T follicular helper cell (primary cell): ENCODE data around the gene CCL18.
"Not testable (repeated sequence)": the region's sequence is repeated elsewhere in the genome, so short reads cannot be mapped to it uniquely, and the experiment has no call there.

ENCODE experiments used
- DNase-seq: peaks from one replicate; pipeline ENCODE4 v3.0.0-alpha.2; 2020; ENCODE audit warnings: low read depth

Gene CCL18

GRCh38 chr17:36104246-36104645 lies 40.2 kb downstream of the CCL18 start:
- not testable (repeated sequence) for DNase-seq

DNA sequence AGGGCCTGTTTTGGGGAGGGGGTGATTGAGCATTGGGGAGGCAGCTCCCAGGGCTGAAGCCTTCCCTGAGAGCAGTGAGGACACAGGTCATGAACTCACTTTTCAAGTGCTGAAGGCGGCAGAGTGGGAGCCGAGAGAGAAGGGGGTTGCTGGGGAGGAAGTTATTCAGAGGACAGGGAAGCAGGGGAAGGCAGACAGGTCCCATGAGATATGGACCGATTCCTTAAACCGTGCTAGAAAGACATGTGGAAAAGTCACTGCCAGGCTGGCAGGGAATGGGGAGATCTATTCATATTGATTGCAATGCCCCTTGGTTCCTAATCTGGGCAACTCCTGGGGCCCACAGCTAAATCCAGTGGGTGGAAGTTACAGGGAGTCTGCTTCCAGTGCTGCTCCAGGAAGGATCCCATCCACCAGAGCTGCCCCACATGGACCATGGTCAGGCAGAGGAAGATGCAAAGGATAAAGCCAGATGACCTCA lies 40.7 kb downstream of the CCL18 start:
- DNase-seq, result no peak

GRCh38 chr17:36105781-36106492 lies 41.9 kb downstream of the CCL18 start:
- DNase-seq, result no peak

DNA sequence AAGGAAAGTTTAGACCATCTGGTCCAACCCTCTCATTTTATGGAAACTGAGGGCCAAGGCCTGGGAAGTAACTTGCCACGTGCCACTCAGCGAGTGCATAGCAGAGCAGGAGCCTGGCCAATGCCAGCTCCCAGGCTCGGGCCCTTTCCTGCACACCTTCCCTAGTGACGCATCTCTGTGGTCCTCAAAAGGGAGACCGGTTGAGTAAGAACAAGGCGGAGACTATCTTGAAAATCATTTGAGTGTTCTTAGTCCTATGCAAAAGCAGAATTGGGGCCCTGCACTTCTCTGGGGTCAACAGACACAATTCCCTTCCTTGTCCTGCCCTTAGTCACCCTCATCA lies 42.4 kb downstream of the CCL18 start:
- DNase-seq, result no peak

DNA sequence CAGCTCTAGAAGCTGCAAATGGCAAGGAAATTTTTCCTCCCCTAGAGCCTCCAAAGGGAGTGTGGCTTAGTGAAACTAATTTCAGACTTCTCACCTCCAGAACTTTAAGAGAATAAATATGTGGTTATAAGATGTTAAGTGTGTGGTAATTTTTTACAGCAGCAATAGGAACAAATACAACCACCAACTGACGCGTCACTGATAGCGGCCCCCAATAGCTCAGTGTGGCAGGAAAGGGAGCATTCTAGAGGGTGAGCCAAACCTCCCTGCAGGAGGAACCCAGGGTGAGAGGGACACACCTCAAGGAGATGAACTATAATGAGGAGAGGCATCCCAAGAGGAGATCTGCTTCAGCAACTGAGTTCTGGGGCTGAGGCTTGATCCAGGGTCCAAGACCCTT lies 43.6 kb downstream of the CCL18 start:
- DNase-seq, result no peak

DNA sequence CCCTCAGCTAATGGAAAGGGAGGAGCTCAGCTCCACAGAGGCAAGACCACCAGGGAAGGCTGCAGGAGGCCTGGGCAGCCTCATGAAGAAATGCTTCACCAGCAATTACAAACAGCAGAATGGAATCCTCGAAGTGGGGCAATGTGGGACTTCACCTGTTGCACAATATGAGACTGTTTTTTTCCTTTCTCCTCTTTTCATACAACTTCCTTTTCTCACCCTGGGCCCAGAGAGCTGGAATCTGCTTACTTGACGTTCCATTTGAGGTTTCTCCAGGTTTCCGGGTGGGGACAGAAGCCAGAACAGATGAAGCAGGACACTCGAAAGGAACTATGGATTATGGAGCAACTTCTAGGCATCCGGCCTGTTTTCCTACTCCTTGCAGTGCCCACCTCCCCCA lies 44.2 kb downstream of the CCL18 start:
- not testable (repeated sequence) for DNase-seq

- no peak for DNase-seq
Observed at GRCh38 chr17:36111068-36111490, 47.0 kb downstream of the CCL18 start.

GRCh38 chr17:36112572-36112971 lies 48.5 kb downstream of the CCL18 start:
- DNase-seq, result no peak

DNA sequence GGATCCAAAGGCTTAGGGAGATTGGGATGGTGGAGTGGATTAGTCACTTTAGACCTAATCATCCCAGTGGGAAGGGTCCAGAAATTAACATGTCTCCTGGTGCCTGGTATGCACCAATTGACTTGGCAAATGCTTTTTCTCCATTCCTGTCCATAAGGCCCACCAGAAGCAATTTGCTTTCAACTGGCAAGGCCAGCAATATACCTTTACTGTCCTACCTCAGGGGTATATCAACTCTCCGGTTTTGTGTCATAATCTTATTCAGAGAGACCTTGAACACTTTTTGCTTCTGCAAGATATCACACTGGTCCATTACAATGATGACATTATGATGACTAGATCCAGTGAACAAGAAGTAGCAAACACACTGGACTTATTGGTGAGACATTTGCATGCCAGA lies 49.1 kb downstream of the CCL18 start:
- not testable (repeated sequence) for DNase-seq

GRCh38 chr17:36114971-36115648 lies 51.0 kb downstream of the CCL18 start:
- DNase-seq, result not testable (repeated sequence)

DNA sequence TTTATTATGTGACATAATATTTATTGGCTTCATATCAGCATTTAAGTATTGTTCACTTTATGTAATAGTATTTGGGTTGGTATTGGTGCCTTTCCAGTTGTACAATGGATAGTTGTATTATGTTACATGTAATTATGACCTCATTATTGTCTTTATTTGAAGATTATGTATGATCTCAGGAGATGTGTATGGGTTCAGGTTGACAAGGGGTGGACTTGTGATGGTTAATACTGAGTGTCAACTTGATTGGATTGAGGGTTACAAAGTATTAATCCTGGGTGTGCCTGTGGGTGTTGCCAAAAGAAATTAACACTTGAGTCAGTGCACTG lies 51.5 kb downstream of the CCL18 start:
- not testable (repeated sequence) for DNase-seq

DNA sequence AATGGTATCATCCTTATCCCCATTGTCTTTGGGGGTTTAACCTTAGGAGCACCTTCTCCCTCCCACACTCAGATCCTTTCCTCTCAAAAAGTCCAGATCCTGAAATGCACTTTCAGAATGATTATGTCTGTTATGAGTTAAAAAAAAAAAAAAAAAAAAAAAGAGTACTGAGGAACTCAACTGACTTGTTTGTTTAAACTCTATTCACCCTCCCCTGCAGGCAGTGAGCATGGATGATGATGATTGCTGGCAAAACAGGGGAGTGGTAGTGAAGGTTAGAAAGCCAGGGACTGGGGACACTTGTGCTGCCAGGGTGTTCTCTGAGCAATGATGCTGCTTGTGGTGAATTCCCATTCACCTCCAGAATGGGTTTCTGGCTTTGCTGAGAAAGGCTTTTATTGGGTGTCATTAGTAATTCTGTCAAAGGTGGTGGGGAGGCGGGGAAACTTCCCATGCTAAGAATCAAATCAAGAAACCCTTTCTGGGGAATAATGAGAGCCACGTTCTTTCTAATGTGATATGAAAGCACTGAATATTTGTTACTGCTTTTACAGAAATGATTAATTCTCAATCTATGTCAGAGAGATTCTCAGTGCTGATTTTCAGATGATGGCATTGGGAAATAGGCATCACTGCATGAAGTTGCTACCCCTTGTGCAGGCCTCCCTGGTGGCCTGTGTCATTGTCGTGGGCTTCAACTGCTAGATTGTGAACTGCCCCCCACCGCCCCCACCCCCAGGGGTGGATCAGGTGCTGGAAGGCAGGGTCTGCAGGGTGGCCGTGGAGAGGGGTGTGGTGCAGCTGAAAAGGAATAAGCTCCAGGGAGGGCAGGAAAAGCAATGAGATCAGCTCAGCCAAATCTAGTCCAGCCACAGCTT lies 53.7 kb downstream of the CCL18 start:
- DNase-seq, result no peak

DNA sequence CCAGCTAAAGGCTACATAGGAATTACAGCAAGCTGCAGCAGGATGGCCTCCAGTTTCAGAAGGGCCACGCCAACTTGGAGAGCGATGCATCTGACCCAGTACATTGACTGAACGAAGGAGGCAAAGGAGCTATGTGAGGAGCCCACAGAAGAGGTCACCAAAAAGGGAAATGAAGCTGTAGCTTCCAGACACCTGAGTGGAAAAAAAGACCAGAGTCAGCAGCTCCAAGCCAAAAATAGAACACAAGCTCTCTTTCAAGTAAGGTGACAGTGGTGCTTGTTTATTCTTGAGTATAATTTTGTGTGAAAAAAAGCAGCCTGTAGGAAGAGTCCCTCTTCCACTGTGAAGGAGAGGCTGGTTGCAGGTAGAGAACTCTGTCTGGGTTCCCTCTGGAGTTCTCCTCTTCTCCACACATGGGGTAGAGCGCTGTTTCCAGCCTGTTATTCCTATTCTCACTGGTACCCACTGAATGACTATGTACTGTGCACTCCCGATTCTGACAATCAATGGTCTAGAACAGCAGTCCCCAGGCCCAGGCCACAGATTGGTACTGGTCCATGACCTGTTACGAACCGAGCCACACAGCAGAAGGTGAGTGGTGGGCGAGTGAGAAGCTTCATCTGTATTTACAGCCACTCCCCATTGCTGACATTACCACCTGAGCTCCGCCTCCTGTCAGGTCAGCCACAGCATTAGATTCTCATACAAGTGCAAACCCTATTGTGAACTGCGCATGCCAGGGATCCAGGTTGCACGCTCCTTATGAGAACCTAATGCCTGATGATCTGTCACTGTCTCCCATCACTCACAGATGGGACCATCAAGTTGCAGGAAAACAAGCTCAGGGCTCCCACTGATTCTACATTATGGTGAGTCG lies 54.6 kb downstream of the CCL18 start:
- no peak for DNase-seq

DNA sequence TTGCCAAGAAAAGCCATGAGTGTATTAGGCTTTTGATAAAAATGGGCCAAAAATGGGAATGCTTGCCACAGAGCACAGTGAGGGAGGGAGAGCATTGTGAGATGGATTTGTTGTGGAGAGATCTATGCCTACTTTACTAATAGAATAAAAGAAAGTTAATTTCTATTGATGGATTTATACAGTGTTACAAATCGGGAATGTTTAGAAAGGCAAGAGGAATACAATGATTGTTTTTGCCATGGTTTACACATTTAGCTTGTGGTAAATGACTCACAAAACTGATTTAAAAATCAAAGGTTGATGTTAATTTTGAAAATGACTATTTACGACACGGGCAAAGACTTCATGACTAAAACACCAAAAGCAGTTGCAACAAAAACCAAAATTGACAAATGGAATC lies 56.1 kb downstream of the CCL18 start:
- DNase-seq, result no peak

- not testable (repeated sequence) for DNase-seq
Observed at GRCh38 chr17:36121099-36121498, 57.0 kb downstream of the CCL18 start.
